ENCODE measurements around the gene RBM48. TPM values are rescaled to one million over a fixed set of nuclear protein-coding genes. Genes with fewer than 3 reads are reported as not detected.

RBM48 gene
- total RNA-seq, 4 donors from 2014 or later: 8.5 to 16.3 (median 12.8) TPM

DNA sequence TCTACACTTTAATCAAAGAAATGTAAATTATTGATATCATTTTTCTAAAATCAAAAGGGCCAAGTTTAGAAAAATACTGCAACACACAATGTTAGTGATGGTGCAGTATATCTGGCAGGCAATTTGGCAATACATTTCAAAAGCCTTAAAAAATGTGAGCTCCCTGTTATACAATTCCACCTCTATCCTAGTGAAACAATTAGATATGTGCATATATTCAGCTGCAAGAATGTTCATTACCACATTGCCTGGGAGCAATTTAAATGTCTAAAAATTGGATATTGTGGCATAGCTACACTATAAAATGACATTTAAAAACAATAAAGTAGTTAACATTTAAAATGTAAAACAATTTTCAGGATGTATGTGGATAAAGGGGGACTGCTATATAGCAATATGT is 40.8 kb upstream of the RBM48 start:
- Histone ChIP-seq H3K9me3 (no peaks in the 10 kb centered on the region), H3K36me3 (peaks cover 3 to 98% (median 8%) of the 10 kb centered on the region in 3 donors), H3K4me3 (no peak overlapping the region), H3K4me1 (no peaks in the 10 kb centered on the region), H3K27me3 (no peaks in the 10 kb centered on the region), H3K27ac (no peak overlapping the region)
- no peak for DNase-seq (ENCODE audit: low spot score in 2 of 2)
- TF ChIP-seq POLR2A (IDR thresholded peaks at IDR 0.05) (no peak), EP300 (IDR thresholded peaks at IDR 0.05) (no peak)
- TF ChIP-seq, protein P1, sequence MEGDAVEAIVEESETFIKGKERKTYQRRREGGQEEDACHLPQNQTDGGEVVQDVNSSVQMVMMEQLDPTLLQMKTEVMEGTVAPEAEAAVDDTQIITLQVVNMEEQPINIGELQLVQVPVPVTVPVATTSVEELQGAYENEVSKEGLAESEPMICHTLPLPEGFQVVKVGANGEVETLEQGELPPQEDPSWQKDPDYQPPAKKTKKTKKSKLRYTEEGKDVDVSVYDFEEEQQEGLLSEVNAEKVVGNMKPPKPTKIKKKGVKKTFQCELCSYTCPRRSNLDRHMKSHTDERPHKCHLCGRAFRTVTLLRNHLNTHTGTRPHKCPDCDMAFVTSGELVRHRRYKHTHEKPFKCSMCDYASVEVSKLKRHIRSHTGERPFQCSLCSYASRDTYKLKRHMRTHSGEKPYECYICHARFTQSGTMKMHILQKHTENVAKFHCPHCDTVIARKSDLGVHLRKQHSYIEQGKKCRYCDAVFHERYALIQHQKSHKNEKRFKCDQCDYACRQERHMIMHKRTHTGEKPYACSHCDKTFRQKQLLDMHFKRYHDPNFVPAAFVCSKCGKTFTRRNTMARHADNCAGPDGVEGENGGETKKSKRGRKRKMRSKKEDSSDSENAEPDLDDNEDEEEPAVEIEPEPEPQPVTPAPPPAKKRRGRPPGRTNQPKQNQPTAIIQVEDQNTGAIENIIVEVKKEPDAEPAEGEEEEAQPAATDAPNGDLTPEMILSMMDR (IDR thresholded peaks at IDR 0.05): no peak

DNA sequence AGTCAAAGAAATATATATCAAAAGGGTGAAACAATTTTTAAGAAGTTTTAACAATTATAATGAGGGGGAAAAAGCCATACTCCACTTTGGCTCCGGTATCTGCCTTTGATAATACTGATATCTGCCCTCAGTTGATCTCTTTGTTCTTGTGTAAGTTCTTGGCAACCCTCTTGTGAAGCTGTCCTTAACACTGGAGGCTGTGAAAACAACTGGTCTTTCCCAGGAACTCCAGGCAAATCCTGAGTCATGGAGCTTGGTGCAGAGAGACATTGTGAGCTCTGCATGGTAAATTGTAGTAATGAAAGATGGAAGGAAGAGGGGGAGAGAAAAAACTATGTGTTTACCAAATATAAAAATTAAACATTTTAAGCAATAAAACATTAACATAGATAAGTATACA is 39.0 kb upstream of the RBM48 start:
- peaks cover 5 to 99% (median 10%) of the 10 kb centered on the region in 3 donors for H3K36me3 ChIP-seq
- no peak for TF ChIP-seq POLR2A (IDR thresholded peaks at IDR 0.05)
- TF ChIP-seq EP300 (IDR thresholded peaks at IDR 0.05): no peak
- TF ChIP-seq, protein P1 (IDR thresholded peaks at IDR 0.05): no peak
- no peaks in the 10 kb centered on the region for H3K27me3 ChIP-seq
- H3K9me3 ChIP-seq: no peaks in the 10 kb centered on the region
- no peaks in the 10 kb centered on the region for H3K4me1 ChIP-seq
- H3K27ac ChIP-seq: no peak overlapping the region
- no peak overlapping the region for H3K4me3 ChIP-seq
- 81 to 85% methylated on average over 1 of the region's 1 CpG for WGBS, 2 donors
- no peak for DNase-seq (ENCODE audit: low spot score in 2 of 2)

DNA sequence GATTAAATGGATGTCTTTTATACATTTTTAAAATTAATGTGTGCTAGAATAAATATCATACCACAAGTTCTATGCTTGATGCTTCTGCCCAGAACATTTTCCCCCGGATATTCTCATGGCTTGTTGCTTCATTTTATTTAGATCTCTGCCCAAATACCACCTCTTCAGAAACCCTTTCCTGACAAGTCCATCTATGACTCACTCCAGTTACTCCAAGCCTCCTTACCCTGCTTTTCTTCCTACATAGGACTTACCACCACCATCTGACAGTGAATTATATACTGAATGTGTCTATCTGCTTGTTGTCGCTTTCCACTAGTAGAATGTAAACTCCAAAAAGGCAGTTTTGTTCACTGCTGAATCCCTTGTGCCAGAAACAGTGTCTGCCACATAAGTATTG is 31.7 kb upstream of the RBM48 start:
- TF ChIP-seq, protein P1 (IDR thresholded peaks at IDR 0.05): no peak
- TF ChIP-seq POLR2A (IDR thresholded peaks at IDR 0.05) (no peak), EP300 (IDR thresholded peaks at IDR 0.05) (no peak)
- DNase-seq (ENCODE audit: low spot score in 2 of 2): no peak
- no peaks in the 10 kb centered on the region for H3K4me1 ChIP-seq
- H3K9me3 ChIP-seq: no peaks in the 10 kb centered on the region
- no peaks in the 10 kb centered on the region for H3K27me3 ChIP-seq
- H3K27ac ChIP-seq: no peak overlapping the region
- H3K36me3 ChIP-seq: peaks cover 2 to 84% (median 4%) of the 10 kb centered on the region in 3 donors
- H3K4me3 ChIP-seq: no peak overlapping the region
- 85 to 93% methylated on average over 2 of the region's 2 CpGs for WGBS, 2 donors

DNA sequence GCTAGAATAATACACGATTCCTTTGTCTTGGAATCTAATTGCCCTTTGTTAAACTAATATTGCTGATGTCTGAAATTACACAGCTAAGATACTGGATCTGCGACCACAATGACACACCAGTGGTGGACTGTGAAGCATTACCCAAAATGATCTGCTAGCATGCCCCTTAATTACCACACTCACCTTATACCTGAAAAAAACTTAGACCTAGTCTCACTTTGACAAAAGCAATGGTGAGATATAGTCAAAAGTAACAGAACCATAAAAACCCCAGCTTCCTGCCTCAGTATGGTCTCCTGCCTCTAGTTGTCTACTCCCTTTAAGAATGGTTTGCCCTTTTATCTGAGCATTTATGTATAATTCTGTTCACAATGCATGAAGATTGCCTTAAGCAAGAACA is 30.0 kb upstream of the RBM48 start:
- peaks cover 0 to 81% (median 2%) of the 10 kb centered on the region in 3 donors for H3K36me3 ChIP-seq
- no peak for TF ChIP-seq POLR2A (IDR thresholded peaks at IDR 0.05)
- TF ChIP-seq EP300 (IDR thresholded peaks at IDR 0.05): no peak
- TF ChIP-seq, protein P1 (IDR thresholded peaks at IDR 0.05): no peak
- no peaks in the 10 kb centered on the region for H3K4me1 ChIP-seq
- H3K27ac ChIP-seq: no peak overlapping the region
- no peaks in the 10 kb centered on the region for H3K9me3 ChIP-seq
- 88 to 95% methylated on average over 2 of the region's 2 CpGs for WGBS, 2 donors
- DNase-seq (ENCODE audit: low spot score in 2 of 2): no peak
- no peaks in the 10 kb centered on the region for H3K27me3 ChIP-seq
- no peak overlapping the region for H3K4me3 ChIP-seq

DNA sequence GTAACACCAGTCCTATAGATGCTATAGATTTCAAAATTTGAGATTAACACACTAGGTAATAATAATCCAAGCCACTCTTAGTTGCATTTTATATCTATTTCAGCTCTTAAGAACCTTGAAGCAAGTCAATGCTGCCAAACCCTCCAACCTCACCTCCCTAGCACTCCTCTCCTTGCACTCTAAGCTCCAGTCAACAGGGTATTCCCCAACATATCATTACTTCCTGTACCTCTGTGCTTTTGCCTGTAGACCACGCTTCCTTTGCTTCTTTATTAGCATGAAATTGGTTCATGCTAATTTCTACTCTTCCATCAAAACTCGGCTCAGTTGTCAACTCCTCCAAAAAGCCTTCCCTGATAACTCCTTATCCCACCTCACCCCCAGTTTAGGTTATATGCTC is 24.8 kb upstream of the RBM48 start:
- Histone ChIP-seq H3K36me3 (peaks cover 0 to 89% (median 0%) of the 10 kb centered on the region in 3 donors), H3K4me1 (no peaks in the 10 kb centered on the region), H3K27ac (no peak overlapping the region), H3K9me3 (no peaks in the 10 kb centered on the region), H3K4me3 (no peak overlapping the region), H3K27me3 (no peaks in the 10 kb centered on the region)
- TF ChIP-seq, protein P1 (IDR thresholded peaks at IDR 0.05): no peak
- no peak for TF ChIP-seq EP300 (IDR thresholded peaks at IDR 0.05)
- no peak for TF ChIP-seq POLR2A (IDR thresholded peaks at IDR 0.05)
- DNase-seq (ENCODE audit: low spot score in 2 of 2): no peak
- WGBS, 2 donors: 91 to 95% methylated on average over 2 of the region's 2 CpGs
